Measurements from ENCODE around the gene EXOC4.

DNA sequence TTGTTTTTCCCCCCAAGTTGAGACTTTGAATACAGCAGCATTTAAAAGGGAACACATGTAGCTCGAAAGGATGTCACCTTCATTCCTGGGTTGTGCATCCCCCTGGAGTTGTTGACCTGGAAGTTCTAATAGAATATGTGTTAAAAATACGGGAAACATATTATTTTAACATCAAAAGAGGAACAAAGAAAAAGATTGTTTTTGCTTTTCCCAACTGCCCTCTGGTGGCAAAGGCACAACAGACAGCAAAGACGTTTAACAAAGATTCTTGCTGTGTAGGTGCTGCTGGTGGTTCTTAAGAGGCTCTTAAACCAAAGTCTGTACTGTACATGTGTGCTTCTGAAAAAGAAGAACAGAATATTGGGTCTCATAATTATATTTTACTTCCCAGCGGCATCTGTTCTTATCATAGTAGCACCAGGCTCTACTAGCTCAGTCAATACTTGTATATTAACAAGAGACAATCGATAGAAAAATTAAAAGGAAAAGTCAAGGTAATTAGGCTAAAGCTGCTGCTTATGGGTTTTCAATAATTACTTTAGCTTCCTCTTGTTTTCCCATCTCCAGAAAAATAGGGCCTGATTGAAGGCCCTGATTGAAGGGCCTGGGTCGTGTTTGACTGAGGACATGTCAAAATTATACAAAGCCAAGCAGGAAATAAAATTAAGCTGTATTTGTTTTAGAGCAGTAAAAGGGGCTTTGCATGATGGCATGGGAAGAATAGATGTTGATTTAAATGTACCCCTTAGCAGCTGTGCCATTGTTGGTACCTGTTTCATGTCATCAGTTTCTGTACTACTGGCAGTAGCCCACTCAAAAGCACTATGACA is 490.0 kb downstream of the EXOC4 start:
- TF ChIP-seq, protein P1, sequence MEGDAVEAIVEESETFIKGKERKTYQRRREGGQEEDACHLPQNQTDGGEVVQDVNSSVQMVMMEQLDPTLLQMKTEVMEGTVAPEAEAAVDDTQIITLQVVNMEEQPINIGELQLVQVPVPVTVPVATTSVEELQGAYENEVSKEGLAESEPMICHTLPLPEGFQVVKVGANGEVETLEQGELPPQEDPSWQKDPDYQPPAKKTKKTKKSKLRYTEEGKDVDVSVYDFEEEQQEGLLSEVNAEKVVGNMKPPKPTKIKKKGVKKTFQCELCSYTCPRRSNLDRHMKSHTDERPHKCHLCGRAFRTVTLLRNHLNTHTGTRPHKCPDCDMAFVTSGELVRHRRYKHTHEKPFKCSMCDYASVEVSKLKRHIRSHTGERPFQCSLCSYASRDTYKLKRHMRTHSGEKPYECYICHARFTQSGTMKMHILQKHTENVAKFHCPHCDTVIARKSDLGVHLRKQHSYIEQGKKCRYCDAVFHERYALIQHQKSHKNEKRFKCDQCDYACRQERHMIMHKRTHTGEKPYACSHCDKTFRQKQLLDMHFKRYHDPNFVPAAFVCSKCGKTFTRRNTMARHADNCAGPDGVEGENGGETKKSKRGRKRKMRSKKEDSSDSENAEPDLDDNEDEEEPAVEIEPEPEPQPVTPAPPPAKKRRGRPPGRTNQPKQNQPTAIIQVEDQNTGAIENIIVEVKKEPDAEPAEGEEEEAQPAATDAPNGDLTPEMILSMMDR (conservative IDR thresholded peaks at IDR 0.05; ENCODE audit: low read length), result peak; percentile 94
- TF ChIP-seq EZH2phosphoT487 (IDR thresholded peaks at IDR 0.05; ENCODE audit: borderline replicate concordance), result no peak
